H1 (cell line): ENCODE results near the gene GTSE1. TPM values are rescaled to one million over a fixed set of nuclear protein-coding genes. Genes with fewer than 3 reads are reported as not detected.

Experiments
- CTCF ChIA-PET: fragments of 300-600 bp; sonication (Branson Sonifier 250); formaldehyde crosslinking; loops from one replicate; lab custom pipeline; 2021; ENCODE audit not compliant: partially characterized antibody; lab: Charles Lee
- POLR2A ChIA-PET: fragments of 300-600 bp; sonication (Branson Sonifier 250); formaldehyde crosslinking; loops from one replicate; lab custom pipeline; 2021; ENCODE audit warnings: inconsistent platforms; ENCODE audit not compliant: partially characterized antibody; lab: Charles Lee
- DNase-seq, 2 experiments: peaks; one replicate each; pipeline versions ENCODE4 v3.0.0 to v3.0.0-alpha.2; 2010 to 2022; ENCODE audit warnings: low spot score in 2 of 2, low read depth in 1 of 2, mixed read lengths in 1 of 2
- FAIRE-seq: peaks from 2 replicates; lab custom pipeline; 2011; peaks lifted over from hg19 to GRCh38; lab: Jason Lieb, UNC
- H2AFZ ChIP-seq: 2 replicates; pipeline ENCODE4 v1.8.1; 2012; ENCODE audit warnings: low read length, inconsistent platforms
- H2AK5ac ChIP-seq: 2 replicates; pipeline ENCODE4 v1.6.1; 2013; ENCODE audit warnings: low read depth, low read length
- H2BK120ac ChIP-seq: replicated peaks from 2 replicates; pipeline ENCODE3; 2013; ENCODE audit warnings: low read depth, low read length, inconsistent platforms
- H2BK12ac ChIP-seq: 2 replicates; pipeline ENCODE4 v1.6.1; 2013; ENCODE audit warnings: low read depth, low read length
- H2BK15ac ChIP-seq: 2 replicates; pipeline ENCODE4 v1.6.1; 2013; ENCODE audit warnings: low read length
- H2BK20ac ChIP-seq: 2 replicates; pipeline ENCODE4 v1.6.1; 2013; ENCODE audit warnings: low read length
- H2BK5ac ChIP-seq: 2 replicates; pipeline ENCODE4 v1.6.1; 2013; ENCODE audit warnings: low read depth, low read length
- H3K14ac ChIP-seq: 2 replicates; pipeline ENCODE4 v1.6.1; 2013; ENCODE audit warnings: inconsistent platforms; ENCODE audit not compliant: insufficient read length
- H3K18ac ChIP-seq: 2 replicates; pipeline ENCODE4 v1.6.1; 2013; ENCODE audit warnings: low read length; ENCODE audit errors: extremely low read depth
- H3K23ac ChIP-seq: 2 replicates; pipeline ENCODE4 v1.6.1; 2013; ENCODE audit warnings: inconsistent platforms; ENCODE audit not compliant: insufficient read length
- H3K23me2 ChIP-seq: 2 replicates; pipeline ENCODE4 v1.6.1; 2013; ENCODE audit warnings: low read depth, low read length
- H3K27ac ChIP-seq: 2 replicates; pipeline ENCODE4 v1.6.1; 2011; ENCODE audit warnings: low read depth, low read length, inconsistent platforms
- H3K27me3 ChIP-seq, 4 experiments: replicated peaks in 1 of 4; 1 replicate in 1 of 4; 2 replicates in 3 of 4; pipeline versions ENCODE4 v1.6.1 to v1.8.1; 2011 to 2013; ENCODE audit warnings: low read length in 3 of 4, mild to moderate bottlenecking in 3 of 4, inconsistent platforms in 2 of 4, mixed read lengths in 2 of 4, moderate library complexity in 1 of 4; ENCODE audit not compliant: control insufficient read depth in 3 of 4, insufficient read depth in 3 of 4; ENCODE audit errors: extremely low read depth in 1 of 4
- H3K36me3 ChIP-seq, 4 experiments: 2 replicates each; pipeline versions ENCODE4 v1.6.1 to v1.8.1; 2011 to 2013; ENCODE audit warnings: mild to moderate bottlenecking in 4 of 4, low read length in 3 of 4, moderate library complexity in 2 of 4, control low read depth in 1 of 4, inconsistent platforms in 1 of 4; ENCODE audit not compliant: insufficient read depth in 4 of 4, control insufficient read depth in 2 of 4
- H3K4ac ChIP-seq: replicated peaks from 2 replicates; pipeline ENCODE3; 2013; ENCODE audit warnings: low read length, low read depth, mixed read lengths, inconsistent platforms; ENCODE audit not compliant: insufficient read length
- H3K4me1 ChIP-seq, 4 experiments: replicated peaks in 1 of 4; 1 replicate in 1 of 4; 2 replicates in 3 of 4; pipeline versions ENCODE4 v1.6.1 to v1.8.1; 2011 to 2013; ENCODE audit warnings: low read length in 3 of 4, inconsistent platforms in 2 of 4, mixed read lengths in 1 of 4; ENCODE audit not compliant: insufficient read depth in 4 of 4, control insufficient read depth in 3 of 4
- H3K4me2 ChIP-seq, 2 experiments: 2 replicates each; pipeline versions ENCODE4 v1.6.1 to v1.8.1; 2011 to 2013; ENCODE audit warnings: low read depth in 2 of 2, low read length in 2 of 2, control low read depth in 1 of 2, inconsistent platforms in 1 of 2, mild to moderate bottlenecking in 1 of 2; ENCODE audit not compliant: insufficient read depth in 1 of 2
- H3K4me3 ChIP-seq, 4 experiments: fragments of 200-600, 300-600 bp in 1 of 4; sonication (generic), shearing (Covaris generic), sonication (Bioruptor Twin) in 1 of 4; 2 replicates each; pipeline versions ENCODE4 v1.5.1 to v1.8.1; 2011 to 2016; ENCODE audit warnings: low read length in 4 of 4, low read depth in 3 of 4, control low read depth in 2 of 4, inconsistent platforms in 2 of 4, mild to moderate bottlenecking in 2 of 4, mixed read lengths in 1 of 4, moderate library complexity in 1 of 4; ENCODE audit not compliant: insufficient read depth in 2 of 4; ENCODE audit errors: extremely low read depth in 1 of 4
- H3K56ac ChIP-seq: replicated peaks from 2 replicates; pipeline ENCODE3; 2013; ENCODE audit warnings: low read depth, mild to moderate bottlenecking, mixed read lengths, low read length, inconsistent platforms; ENCODE audit not compliant: insufficient read length
- H3K79me1 ChIP-seq: 2 replicates; pipeline ENCODE4 v1.6.1; 2013; ENCODE audit warnings: low read depth, low read length, control low read depth
- H3K79me2 ChIP-seq, 2 experiments: 2 replicates each; pipeline versions ENCODE4 v1.6.1 to v1.8.1; 2012 to 2013; ENCODE audit warnings: low read length in 2 of 2, mild to moderate bottlenecking in 2 of 2, inconsistent platforms in 1 of 2; ENCODE audit not compliant: insufficient read depth in 2 of 2, control insufficient read depth in 1 of 2
- H3K9ac ChIP-seq, 4 experiments: replicated peaks in 1 of 4; 1 replicate in 1 of 4; 2 replicates in 3 of 4; pipeline versions ENCODE4 v1.6.1 to v1.8.1; 2011 to 2013; ENCODE audit warnings: low read depth in 3 of 4, low read length in 3 of 4, control low read depth in 2 of 4, mild to moderate bottlenecking in 2 of 4, moderate library complexity in 2 of 4, inconsistent platforms in 1 of 4; ENCODE audit errors: extremely low read depth in 1 of 4
- H3K9me3 ChIP-seq, 2 experiments: 2 replicates each; pipeline versions ENCODE4 v1.6.1 to v1.8.1; 2012 to 2013; ENCODE audit warnings: mild to moderate bottlenecking in 2 of 2, moderate library complexity in 2 of 2, control low read depth in 1 of 2, inconsistent platforms in 1 of 2, low read depth in 1 of 2, low read length in 1 of 2, mixed read lengths in 1 of 2; ENCODE audit not compliant: insufficient read depth in 2 of 2
- H4K20me1 ChIP-seq, 2 experiments: replicated peaks in 1 of 2; 2 replicates each; pipeline versions ENCODE3 to v1.8.1; 2011 to 2013; ENCODE audit warnings: inconsistent platforms in 2 of 2, low read length in 2 of 2, mild to moderate bottlenecking in 1 of 2; ENCODE audit not compliant: insufficient read depth in 2 of 2, control insufficient read depth in 1 of 2
- H4K5ac ChIP-seq: 2 replicates; pipeline ENCODE4 v1.6.1; 2013; ENCODE audit warnings: low read length, low read depth, mixed read lengths, inconsistent platforms; ENCODE audit not compliant: insufficient read length
- H4K8ac ChIP-seq: 2 replicates; pipeline ENCODE4 v1.8.0; 2013; ENCODE audit warnings: mild to moderate bottlenecking, moderate library complexity, low read length, inconsistent platforms; ENCODE audit not compliant: insufficient read depth; ENCODE audit errors: extremely low read depth
- H4K91ac ChIP-seq: replicated peaks from 2 replicates; pipeline ENCODE3; 2013; ENCODE audit warnings: low read length, mixed read lengths, inconsistent platforms; ENCODE audit not compliant: insufficient read length
- E2F6 ChIP-seq: IDR thresholded peaks from 2 replicates; pipeline ENCODE4 v1.6.1; 2012; ENCODE audit warnings: inconsistent platforms
- EZH2 ChIP-seq: fragments of 200-600 bp; sonication (generic); IDR thresholded peaks from 2 replicates; pipeline ENCODE4 v1.7.1; 2012; ENCODE audit warnings: low read depth, mild to moderate bottlenecking, moderate library complexity, low read length, inconsistent platforms; ENCODE audit not compliant: severe bottlenecking
- HDAC6 ChIP-seq: IDR thresholded peaks from one replicate; pipeline ENCODE4 v1.7.1; 2012; ENCODE audit warnings: low read depth, mild to moderate bottlenecking, inconsistent platforms, low read length, moderate library complexity
- MAX ChIP-seq: IDR thresholded peaks from 2 replicates; pipeline ENCODE4 v1.6.1; 2012; ENCODE audit warnings: inconsistent platforms
- NANOG ChIP-seq: IDR thresholded peaks from 2 replicates; pipeline ENCODE4 v1.6.1; 2011; ENCODE audit warnings: low read length, low read depth, mild to moderate bottlenecking, inconsistent platforms; ENCODE audit not compliant: insufficient read depth, poor library complexity, severe bottlenecking
- PHF8 ChIP-seq: fragments of 200-600 bp; sonication (generic); conservative IDR thresholded peaks from 2 replicates; pipeline ENCODE4 v1.7.1; 2012; ENCODE audit warnings: low read depth, mild to moderate bottlenecking, inconsistent platforms, low read length, moderate library complexity
- POLR2A ChIP-seq, 2 experiments: IDR thresholded peaks; 1 replicate in 1 of 2; 2 replicates in 1 of 2; pipeline ENCODE4 v1.6.1; 2011; ENCODE audit warnings: low read depth in 2 of 2, low read length in 2 of 2, mild to moderate bottlenecking in 2 of 2; ENCODE audit errors: control extremely low read depth in 1 of 2
- SIX5 ChIP-seq: IDR thresholded peaks from 2 replicates; pipeline ENCODE4 v1.6.1; 2011; ENCODE audit warnings: mild to moderate bottlenecking, low read depth, low read length
- SP4 ChIP-seq: IDR thresholded peaks from 2 replicates; pipeline ENCODE4 v1.6.1; 2012; ENCODE audit warnings: low read length, inconsistent platforms
- SUZ12 ChIP-seq: fragments of 200-600 bp; sonication (generic); IDR thresholded peaks from 2 replicates; pipeline ENCODE4 v1.6.1; 2012; ENCODE audit warnings: mild to moderate bottlenecking, inconsistent platforms, low read length, moderate library complexity, mixed read lengths
- TCF12 ChIP-seq: IDR thresholded peaks from 2 replicates; pipeline ENCODE4 v1.6.1; 2011; ENCODE audit warnings: low read depth, mild to moderate bottlenecking, low read length
- WGBS, 2 experiments: shearing (Covaris generic) in 1 of 2; methylation state at CpG; one replicate each; pipeline versions ENCODE4 v1.1.6 to v1.1.7; 2013 to 2015; ENCODE audit warnings: low lambda C conversion rate in 2 of 2, mixed read lengths in 2 of 2, inconsistent platforms in 1 of 2, low coverage in 1 of 2, missing lambda C conversion rate in 1 of 2; ENCODE audit not compliant: insufficient replicate concordance in 2 of 2, insufficient coverage in 1 of 2, insufficient read length in 1 of 2; ENCODE audit errors: extremely low coverage in 1 of 2, missing lambda C conversion rate in 1 of 2; 5-methylcytosine and 5-hydroxymethylcytosine counted together
- polyA plus RNA-seq, 7 experiments: library from polyadenylated mRNA; depleted of rRNA in 3 of 7; stranded (reverse) in 5 of 7; unstranded in 2 of 7; fragments of >200 nt in 5 of 7; fragments of 200-250 nt in 2 of 7; gene quantifications; 1 replicate in 5 of 7; 2 replicates in 1 of 7; 4 replicates in 1 of 7; pipeline versions ENCODE4 v1.2.1 to v1.2.3, GENCODE V29; 2011 to 2013; ENCODE audit warnings: missing spikeins in 2 of 7, mixed read lengths in 2 of 7
- total RNA-seq: library from RNA; stranded (reverse); fragmentation: NEBNext Ultra II Directional; extraction: Animal tissue kit (Norgen Biotek cat#: 25700); gene quantifications from 2 replicates; pipeline ENCODE4 v1.2.1, GENCODE V29; 2021

GTSE1 gene
- total and polyA plus RNA-seq, 2 of the 8 experiments (the other 6 are each of a cell fraction or from before 2014, with no cell fraction given), result 17.5 to 38.6 TPM

- Histone ChIP-seq H3K27me3 (peaks cover 18 to 52% (median 35%) of the 10 kb centered on the region in 4 experiments), H3K27ac (no peak within 1 kb of the TSS), H3K9ac (no peak within 1 kb of the TSS), H2BK20ac (no peak within 1 kb of the TSS), H4K20me1 (no peaks in the 10 kb centered on the region), H3K23me2 (peaks cover 2% of the 10 kb centered on the region; the same call in 1 of the 2 replicates), H4K8ac (peak within 1 kb of the TSS; percentile 20), H3K79me2 (no peaks in the 10 kb centered on the region), H3K23ac (no peak within 1 kb of the TSS), H2BK5ac (no peak within 1 kb of the TSS), H4K91ac (no peak within 1 kb of the TSS), H2BK120ac (no peak within 1 kb of the TSS), H3K18ac (no peak within 1 kb of the TSS; the same call in 1 of the 2 replicates), H4K5ac (no peak within 1 kb of the TSS), H3K9me3 (peaks cover 5 to 12% of the 10 kb centered on the region in 2 experiments; a peak in 3 of 4 replicates), H2AK5ac (no peak within 1 kb of the TSS), H3K79me1 (no peaks in the 10 kb centered on the region; the same call in 1 of the 2 replicates), H2AFZ (peak within 1 kb of the TSS; percentile 48; the same call in 1 of the 2 replicates), H3K4me3 (peak within 1 kb of the TSS; percentile 18 to 52 (median 19); a peak in 6 of 8 replicates), H2BK12ac (no peak within 1 kb of the TSS), H2BK15ac (no peak within 1 kb of the TSS), H3K14ac (no peak within 1 kb of the TSS), H3K36me3 (no peaks in the 10 kb centered on the region), H3K4me2 (peak within 1 kb of the TSS; percentile 50 to 68), H3K4ac (no peak within 1 kb of the TSS), H3K4me1 (no peaks in the 10 kb centered on the region; a peak in 1 of 7 replicates), H3K56ac (no peak within 1 kb of the TSS)
- DNase-seq (peak in 1 of 2 experiments; percentile 68), FAIRE-seq (no peak)
- 48% methylated on average over 21 of the region's 30 CpGs; no CpG with 5 or more reads in 1 of the 2 experiments for WGBS, 2 experiments
- CTCF ChIA-PET, result interaction anchor here (0.9 to 2.0 kb wide), 11 partner anchors 12 to 131 kb away, joined by 3 to 8 read pairs (median 3); no protein-coding TSS in a partner anchor
- POLR2A ChIA-PET, result interaction anchor here (0.7 to 2.9 kb wide), 4 partner anchors 13 to 72 kb away, joined by 3 to 13 read pairs (median 4); partner anchors contain the start of gene CDPF1
- TF ChIP-seq TCF12, result no peak
- no peak for TF ChIP-seq SIX5
- no peak for TF ChIP-seq SP4
- no peak for TF ChIP-seq POLR2A (IDR thresholded peaks at IDR 0.05; ENCODE audit: control extremely low read depth in 1 of 2, low read depth in 2 of 2, low read length in 2 of 2)
- peak; percentile 66; the same call in 1 of the 2 replicates for TF ChIP-seq E2F6
- no peak for TF ChIP-seq HDAC6
- TF ChIP-seq NANOG, result no peak
- TF ChIP-seq MAX, result peak; percentile 62; the same call in 1 of the 2 replicates
- peak; percentile 51; the same call in 1 of the 2 replicates for TF ChIP-seq SUZ12
- TF ChIP-seq PHF8, result 0 out of 2 replicates have a peak, but pooled peaks have one; percentile 26
- peak; percentile 48 for TF ChIP-seq EZH2
Observed at GRCh38 chr22:46263216-46263590, 33.5 kb upstream of the GTSE1 start, which contains the start of gene PKDREJ. Gene PKDREJ, minus strand, starts transcription at chr22:46263343. Its CDS starts 21 bp downstream, at chr22:46263322.
